ENCODE measurements around the gene MYO7B. TPM values are rescaled to one million over a fixed set of nuclear protein-coding genes. Genes with fewer than 3 reads are reported as not detected.

MYO7B gene
- total and polyA plus RNA-seq, 4 donors: 0.51 to 4.7 (median 1.9) TPM

GRCh38 chr2:127631997-127632581, 96.6 kb downstream of the MYO7B start:
- no peak overlapping the region for H3K27ac ChIP-seq (ENCODE audit: low read depth in 1 of 2, low read length in 1 of 2)
- H3K4me1 ChIP-seq (ENCODE audit: control insufficient read depth in 5 of 5, insufficient read depth in 5 of 5, low read length in 5 of 5): peaks cover 0 to 41% (median 2%) of the 10 kb centered on the region in 5 donors
- TF ChIP-seq, protein P1, sequence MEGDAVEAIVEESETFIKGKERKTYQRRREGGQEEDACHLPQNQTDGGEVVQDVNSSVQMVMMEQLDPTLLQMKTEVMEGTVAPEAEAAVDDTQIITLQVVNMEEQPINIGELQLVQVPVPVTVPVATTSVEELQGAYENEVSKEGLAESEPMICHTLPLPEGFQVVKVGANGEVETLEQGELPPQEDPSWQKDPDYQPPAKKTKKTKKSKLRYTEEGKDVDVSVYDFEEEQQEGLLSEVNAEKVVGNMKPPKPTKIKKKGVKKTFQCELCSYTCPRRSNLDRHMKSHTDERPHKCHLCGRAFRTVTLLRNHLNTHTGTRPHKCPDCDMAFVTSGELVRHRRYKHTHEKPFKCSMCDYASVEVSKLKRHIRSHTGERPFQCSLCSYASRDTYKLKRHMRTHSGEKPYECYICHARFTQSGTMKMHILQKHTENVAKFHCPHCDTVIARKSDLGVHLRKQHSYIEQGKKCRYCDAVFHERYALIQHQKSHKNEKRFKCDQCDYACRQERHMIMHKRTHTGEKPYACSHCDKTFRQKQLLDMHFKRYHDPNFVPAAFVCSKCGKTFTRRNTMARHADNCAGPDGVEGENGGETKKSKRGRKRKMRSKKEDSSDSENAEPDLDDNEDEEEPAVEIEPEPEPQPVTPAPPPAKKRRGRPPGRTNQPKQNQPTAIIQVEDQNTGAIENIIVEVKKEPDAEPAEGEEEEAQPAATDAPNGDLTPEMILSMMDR (IDR thresholded peaks at IDR 0.05; ENCODE audit: control extremely low read depth, extremely low read depth): no peak
- WGBS, 2 donors: 86 to 91% methylated on average over 17 of the region's 17 CpGs
- H3K4me3 ChIP-seq: no peak overlapping the region
- H3K36me3 ChIP-seq (ENCODE audit: control insufficient read depth in 4 of 4, insufficient read depth in 4 of 4, low read length in 4 of 4): peaks cover 0 to 3% (median 0%) of the 10 kb centered on the region in 4 donors
- ATAC-seq (ENCODE audit: insufficient read depth, low FRiP score) (no peak), DNase-seq (no peak)
- peaks cover 0 to 2% (median 0%) of the 10 kb centered on the region in 4 donors for H3K9me3 ChIP-seq (ENCODE audit: control insufficient read depth in 4 of 4, insufficient read depth in 3 of 4, low read length in 3 of 4)
- H3K27me3 ChIP-seq (ENCODE audit: control insufficient read depth in 3 of 3, insufficient read depth in 3 of 3, low read length in 2 of 3): no peaks in the 10 kb centered on the region
- H3K9ac ChIP-seq (ENCODE audit: insufficient read depth in 1 of 2, low read length in 2 of 2): no peak overlapping the region

DNA sequence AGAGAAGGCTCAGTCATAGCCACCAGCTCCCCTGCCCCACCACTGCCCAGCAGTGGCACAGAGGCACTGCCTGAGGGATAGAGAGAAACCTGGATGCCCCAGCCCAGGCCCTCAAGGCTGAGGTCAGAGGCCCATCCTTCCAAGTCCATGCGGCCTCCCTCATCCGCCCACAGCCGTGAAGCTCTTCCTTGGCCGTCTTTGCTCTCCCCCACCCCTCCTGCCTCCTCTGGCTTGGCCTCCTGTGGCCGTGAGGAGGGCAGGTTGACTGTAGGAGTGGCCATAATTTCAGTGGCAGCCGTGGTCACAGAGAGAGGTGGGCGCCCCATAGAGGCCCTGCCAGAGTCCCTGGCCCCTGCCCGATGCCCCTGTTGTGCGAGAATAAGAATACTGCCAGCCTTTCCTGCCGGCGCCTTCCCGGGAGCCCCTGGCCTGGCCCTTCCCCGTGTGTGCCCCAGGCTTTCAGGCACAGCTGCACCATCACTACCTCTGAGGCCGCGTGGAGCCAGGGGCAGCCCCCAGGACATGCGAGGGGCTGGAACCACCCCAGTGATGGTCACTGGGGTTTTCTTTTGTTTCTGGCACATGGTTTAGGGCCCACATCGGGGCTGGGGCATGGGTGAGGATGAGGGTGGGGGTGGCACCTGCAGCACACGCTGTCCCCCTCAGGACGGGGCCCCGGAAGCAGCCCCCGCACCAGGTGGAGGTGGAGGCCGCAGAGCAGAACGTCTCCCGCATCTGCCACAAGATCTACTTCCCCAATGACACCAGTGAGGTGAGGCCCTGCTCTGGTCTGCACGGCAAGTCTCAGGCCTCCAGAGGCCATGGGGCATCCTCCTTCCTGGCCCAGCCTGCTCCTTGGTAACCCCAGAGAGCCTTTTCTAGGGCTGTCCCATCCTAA, 97.4 kb downstream of the MYO7B start:
- ATAC-seq (ENCODE audit: insufficient read depth, low FRiP score) (no peak), DNase-seq (no peak)
- Histone ChIP-seq H3K27me3 (ENCODE audit: control insufficient read depth in 3 of 3, insufficient read depth in 3 of 3, low read length in 2 of 3) (no peaks in the 10 kb centered on the region), H3K27ac (ENCODE audit: low read depth in 1 of 2, low read length in 1 of 2) (peak overlapping the region in 1 of 2 donors; percentile 57), H3K9me3 (ENCODE audit: control insufficient read depth in 4 of 4, insufficient read depth in 3 of 4, low read length in 3 of 4) (peaks cover 0 to 2% (median 0%) of the 10 kb centered on the region in 4 donors), H3K4me3 (no peak overlapping the region), H3K9ac (ENCODE audit: insufficient read depth in 1 of 2, low read length in 2 of 2) (no peak overlapping the region), H3K36me3 (ENCODE audit: control insufficient read depth in 4 of 4, insufficient read depth in 4 of 4, low read length in 4 of 4) (peaks cover 0 to 3% (median 0%) of the 10 kb centered on the region in 4 donors), H3K4me1 (ENCODE audit: control insufficient read depth in 5 of 5, insufficient read depth in 5 of 5, low read length in 5 of 5) (peaks cover 0 to 47% (median 9%) of the 10 kb centered on the region in 5 donors)
- WGBS, 2 donors: 79 to 82% methylated on average over 25 of the region's 25 CpGs
- TF ChIP-seq, protein P1 (IDR thresholded peaks at IDR 0.05; ENCODE audit: control extremely low read depth, extremely low read depth): no peak

DNA sequence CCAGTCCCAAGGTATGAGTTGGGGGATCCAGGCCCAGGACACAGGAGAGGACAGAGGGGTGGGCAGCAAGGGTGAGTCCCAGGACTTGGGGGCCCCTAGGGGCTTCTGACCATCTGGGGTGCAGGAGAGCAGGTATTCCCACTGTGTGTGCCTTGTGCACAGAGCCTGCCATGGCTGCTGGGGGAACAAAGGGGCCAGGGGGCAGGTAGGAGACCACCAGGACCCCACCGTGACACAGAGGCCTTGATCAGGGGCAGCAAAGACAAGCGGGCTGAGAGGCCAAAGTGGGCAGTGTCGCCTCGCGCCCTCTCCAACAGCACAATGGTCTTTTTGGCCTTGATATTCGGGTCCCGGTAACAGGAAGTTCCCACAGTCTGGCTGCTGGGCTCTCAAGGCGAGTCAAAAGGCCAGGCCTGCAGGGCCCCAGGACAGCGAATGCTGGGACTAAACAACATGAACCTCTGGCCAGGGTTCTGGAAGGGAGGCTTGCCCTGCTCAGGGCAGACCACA, 98.1 kb downstream of the MYO7B start:
- peaks cover 0 to 2% (median 0%) of the 10 kb centered on the region in 4 donors for H3K9me3 ChIP-seq (ENCODE audit: control insufficient read depth in 4 of 4, insufficient read depth in 3 of 4, low read length in 3 of 4)
- ATAC-seq (ENCODE audit: insufficient read depth, low FRiP score) (no peak), DNase-seq (peak in 1 of 3 donors; percentile 17)
- peaks cover 0 to 54% (median 12%) of the 10 kb centered on the region in 5 donors for H3K4me1 ChIP-seq (ENCODE audit: control insufficient read depth in 5 of 5, insufficient read depth in 5 of 5, low read length in 5 of 5)
- no peaks in the 10 kb centered on the region for H3K27me3 ChIP-seq (ENCODE audit: control insufficient read depth in 3 of 3, insufficient read depth in 3 of 3, low read length in 2 of 3)
- TF ChIP-seq, protein P1 (IDR thresholded peaks at IDR 0.05; ENCODE audit: control extremely low read depth, extremely low read depth): no peak
- H3K36me3 ChIP-seq (ENCODE audit: control insufficient read depth in 4 of 4, insufficient read depth in 4 of 4, low read length in 4 of 4): peaks cover 0 to 3% (median 0%) of the 10 kb centered on the region in 4 donors
- H3K9ac ChIP-seq (ENCODE audit: insufficient read depth in 1 of 2, low read length in 2 of 2): no peak overlapping the region
- H3K4me3 ChIP-seq: no peak overlapping the region
- WGBS, 2 donors: 64 to 81% methylated on average over 9 of the region's 9 CpGs
- peak overlapping the region; percentile 36 to 57 for H3K27ac ChIP-seq (ENCODE audit: low read depth in 1 of 2, low read length in 1 of 2)
